Measurements from ENCODE around the gene LRRC15. TPM values are rescaled to one million over a fixed set of nuclear protein-coding genes. Genes with fewer than 3 reads are reported as not detected.

LRRC15 gene
- total and polyA plus RNA-seq, 2 experiments from 2014 or later: not detected

DNA sequence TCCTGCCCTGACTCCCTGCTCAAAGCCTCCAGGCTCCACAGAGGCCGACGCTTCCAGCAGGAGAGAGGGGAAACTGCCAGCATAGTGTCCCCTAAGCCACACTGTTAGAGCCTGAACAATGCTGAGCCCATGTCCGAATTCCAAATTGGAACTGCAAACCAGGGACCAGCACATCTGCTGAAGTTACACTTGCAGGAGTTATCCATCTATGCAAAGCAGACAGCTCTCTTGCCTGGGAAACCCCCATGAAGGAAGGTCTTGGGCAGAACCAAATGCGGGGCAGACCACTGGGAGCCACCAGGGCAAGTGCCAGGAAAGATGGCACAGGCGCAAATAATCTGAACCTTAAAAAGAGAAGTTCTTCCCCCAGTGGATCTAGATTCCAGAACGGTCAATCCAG is 625 bp downstream of the LRRC15 start:
- no peak overlapping the region for H3K4me2 ChIP-seq
- no peaks in the 10 kb centered on the region for H3K9me2 ChIP-seq (replicated peaks; ENCODE audit: insufficient read depth)
- TF ChIP-seq EZH2phosphoT487 (IDR thresholded peaks at IDR 0.05; ENCODE audit: low read depth, severe bottlenecking, unreplicated experiment) (no peak), EZH2 (IDR thresholded peaks at IDR 0.05; ENCODE audit: borderline replicate concordance) (no peak)
- TF ChIP-seq, protein P1, sequence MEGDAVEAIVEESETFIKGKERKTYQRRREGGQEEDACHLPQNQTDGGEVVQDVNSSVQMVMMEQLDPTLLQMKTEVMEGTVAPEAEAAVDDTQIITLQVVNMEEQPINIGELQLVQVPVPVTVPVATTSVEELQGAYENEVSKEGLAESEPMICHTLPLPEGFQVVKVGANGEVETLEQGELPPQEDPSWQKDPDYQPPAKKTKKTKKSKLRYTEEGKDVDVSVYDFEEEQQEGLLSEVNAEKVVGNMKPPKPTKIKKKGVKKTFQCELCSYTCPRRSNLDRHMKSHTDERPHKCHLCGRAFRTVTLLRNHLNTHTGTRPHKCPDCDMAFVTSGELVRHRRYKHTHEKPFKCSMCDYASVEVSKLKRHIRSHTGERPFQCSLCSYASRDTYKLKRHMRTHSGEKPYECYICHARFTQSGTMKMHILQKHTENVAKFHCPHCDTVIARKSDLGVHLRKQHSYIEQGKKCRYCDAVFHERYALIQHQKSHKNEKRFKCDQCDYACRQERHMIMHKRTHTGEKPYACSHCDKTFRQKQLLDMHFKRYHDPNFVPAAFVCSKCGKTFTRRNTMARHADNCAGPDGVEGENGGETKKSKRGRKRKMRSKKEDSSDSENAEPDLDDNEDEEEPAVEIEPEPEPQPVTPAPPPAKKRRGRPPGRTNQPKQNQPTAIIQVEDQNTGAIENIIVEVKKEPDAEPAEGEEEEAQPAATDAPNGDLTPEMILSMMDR (IDR thresholded peaks at IDR 0.05; ENCODE audit: poor library complexity): no peak
- no peak overlapping the region for H2AFZ ChIP-seq
- WGBS (ENCODE audit: low lambda C conversion rate, missing lambda C conversion rate): 88% methylated on average over 6 of the region's 6 CpGs
- H4K20me1 ChIP-seq (ENCODE audit: insufficient read depth, poor library complexity, severe bottlenecking): no peaks in the 10 kb centered on the region
- H3K79me2 ChIP-seq: no peaks in the 10 kb centered on the region
- DNase-seq (ENCODE audit: low spot score): no peak
- no peaks in the 10 kb centered on the region for H3K9me3 ChIP-seq (ENCODE audit: low read depth)
- no peak overlapping the region for H3K27ac ChIP-seq
- H3K36me3 ChIP-seq (replicated peaks; ENCODE audit: insufficient read depth, low read depth): no peaks in the 10 kb centered on the region
- H3K27me3 ChIP-seq: peaks cover 16% of the 10 kb centered on the region
- no peak overlapping the region for H3K4me3 ChIP-seq
- H3K4me1 ChIP-seq (ENCODE audit: insufficient read depth): peaks cover 20% of the 10 kb centered on the region

DNA sequence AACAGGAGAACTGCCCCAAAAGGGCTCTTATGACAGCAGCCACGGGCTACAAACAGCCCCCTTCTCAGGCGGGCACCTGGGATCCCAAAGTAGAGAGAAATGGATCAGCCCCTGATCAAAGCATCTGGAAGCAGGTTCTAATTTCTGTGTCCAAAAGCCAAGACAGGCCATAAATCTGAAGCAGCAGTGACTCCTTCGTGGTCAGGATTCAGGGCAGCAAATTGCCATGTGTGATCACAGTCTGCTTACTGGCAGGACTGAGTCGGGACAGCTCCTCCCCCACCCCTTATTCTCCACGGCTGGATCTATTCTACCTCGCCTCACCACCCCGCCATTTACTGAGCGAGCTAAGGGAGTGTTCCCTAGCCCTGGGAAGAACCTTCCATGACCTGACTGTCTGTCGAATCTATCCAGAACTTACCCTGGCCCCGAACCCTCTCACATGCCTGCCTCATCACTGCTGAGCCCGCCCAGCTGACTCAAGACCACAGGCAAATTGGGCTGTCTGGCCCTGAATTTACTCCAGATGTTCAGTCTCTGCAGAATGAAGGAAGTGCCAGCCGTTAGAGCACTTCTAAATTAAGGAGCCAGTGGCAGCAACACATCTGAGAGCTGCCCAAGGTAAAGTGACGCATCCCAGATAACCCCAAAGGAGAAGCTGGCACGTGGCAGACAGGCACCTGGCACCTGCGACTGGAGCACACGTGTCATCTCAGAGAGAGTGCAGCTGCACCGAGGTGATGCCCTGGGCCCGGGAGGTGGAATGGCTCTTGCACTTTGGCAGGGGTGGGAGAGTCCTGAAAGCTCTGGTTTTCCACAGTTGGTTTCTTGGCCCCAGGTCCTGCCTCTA is 1.3 kb downstream of the LRRC15 start:
- Histone ChIP-seq H2AFZ (no peak overlapping the region), H3K36me3 (replicated peaks; ENCODE audit: insufficient read depth, low read depth) (no peaks in the 10 kb centered on the region), H3K9me2 (replicated peaks; ENCODE audit: insufficient read depth) (no peaks in the 10 kb centered on the region), H3K9me3 (ENCODE audit: low read depth) (no peaks in the 10 kb centered on the region), H3K27ac (no peak overlapping the region), H4K20me1 (ENCODE audit: insufficient read depth, poor library complexity, severe bottlenecking) (no peaks in the 10 kb centered on the region), H3K27me3 (peaks cover 16% of the 10 kb centered on the region), H3K4me3 (no peak overlapping the region), H3K4me2 (no peak overlapping the region), H3K79me2 (no peaks in the 10 kb centered on the region), H3K4me1 (ENCODE audit: insufficient read depth) (peaks cover 20% of the 10 kb centered on the region)
- DNase-seq (ENCODE audit: low spot score): no peak
- no peak for TF ChIP-seq EZH2 (IDR thresholded peaks at IDR 0.05; ENCODE audit: borderline replicate concordance)
- TF ChIP-seq, protein P1 (IDR thresholded peaks at IDR 0.05; ENCODE audit: poor library complexity): no peak
- no peak for TF ChIP-seq EZH2phosphoT487 (IDR thresholded peaks at IDR 0.05; ENCODE audit: low read depth, severe bottlenecking, unreplicated experiment)
- WGBS (ENCODE audit: low lambda C conversion rate, missing lambda C conversion rate): 56% methylated on average over 18 of the region's 18 CpGs

GRCh38 chr3:194365978-194366490 is 3.5 kb downstream of the LRRC15 start:
- Histone ChIP-seq H3K27me3 (peaks cover 16% of the 10 kb centered on the region), H3K9me3 (ENCODE audit: low read depth) (no peaks in the 10 kb centered on the region), H4K20me1 (ENCODE audit: insufficient read depth, poor library complexity, severe bottlenecking) (no peaks in the 10 kb centered on the region), H3K4me1 (ENCODE audit: insufficient read depth) (peaks cover 20% of the 10 kb centered on the region), H2AFZ (no peak overlapping the region), H3K4me3 (no peak overlapping the region), H3K4me2 (no peak overlapping the region), H3K79me2 (no peaks in the 10 kb centered on the region), H3K9me2 (replicated peaks; ENCODE audit: insufficient read depth) (no peaks in the 10 kb centered on the region), H3K27ac (no peak overlapping the region), H3K36me3 (replicated peaks; ENCODE audit: insufficient read depth, low read depth) (no peaks in the 10 kb centered on the region)
- TF ChIP-seq EZH2phosphoT487 (IDR thresholded peaks at IDR 0.05; ENCODE audit: low read depth, severe bottlenecking, unreplicated experiment) (no peak), EZH2 (IDR thresholded peaks at IDR 0.05; ENCODE audit: borderline replicate concordance) (no peak)
- TF ChIP-seq, protein P1 (IDR thresholded peaks at IDR 0.05; ENCODE audit: poor library complexity): no peak
- no peak for DNase-seq (ENCODE audit: low spot score)
- 83% methylated on average over 12 of the region's 12 CpGs for WGBS (ENCODE audit: low lambda C conversion rate, missing lambda C conversion rate)

Measured in hepatocyte (in vitro differentiated cells).